GM12873 (cell line): Measurements from ENCODE around the gene ACSL5.

Experiments
- CTCF ChIP-seq: IDR thresholded peaks from 2 replicates; pipeline ENCODE4 v1.5.1; 2012; ENCODE audit warnings: low read depth, mild to moderate bottlenecking, moderate library complexity, low read length, control low read depth; ENCODE audit not compliant: insufficient read depth; ENCODE audit errors: missing control alignments

Gene ACSL5

DNA sequence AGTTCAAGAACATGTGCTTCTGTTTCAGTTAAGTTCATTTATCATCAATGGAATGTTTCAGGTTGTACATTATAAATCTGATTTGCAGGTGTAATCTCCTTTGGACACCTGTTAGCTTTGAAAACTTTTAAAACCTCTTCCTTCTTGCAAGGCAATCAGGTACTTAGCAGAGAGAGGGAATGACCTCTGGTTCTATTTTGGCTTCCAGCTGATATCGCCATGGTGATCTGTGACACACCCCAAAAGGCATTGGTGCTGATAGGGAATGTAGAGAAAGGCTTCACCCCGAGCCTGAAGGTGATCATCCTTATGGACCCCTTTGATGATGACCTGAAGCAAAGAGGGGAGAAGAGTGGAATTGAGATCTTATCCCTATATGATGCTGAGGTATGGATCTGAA, 35.4 kb downstream of the ACSL5 start:
- TF ChIP-seq CTCF = no peak

GRCh38 chr10:112409755-112410154, 35.8 kb downstream of the ACSL5 start:
- TF ChIP-seq CTCF = no peak

DNA sequence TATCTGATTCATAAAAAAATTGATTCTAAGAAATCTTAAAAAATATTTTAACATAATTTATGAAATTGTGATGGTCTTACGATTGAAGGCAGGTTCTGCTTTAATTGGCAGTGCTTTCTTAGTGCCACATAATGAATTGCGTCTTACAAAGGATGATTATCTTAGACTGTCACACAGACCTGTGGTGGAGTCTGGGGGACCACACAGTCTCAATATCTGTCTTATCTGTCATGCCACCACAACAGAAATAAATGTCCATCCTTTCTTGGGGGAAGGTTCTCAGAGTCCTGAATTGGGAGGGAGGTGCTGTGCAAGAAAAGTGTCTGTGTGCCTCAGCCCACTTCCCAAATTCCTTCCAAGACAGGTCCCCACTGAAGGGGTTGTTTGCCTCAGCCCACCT, 38.8 kb downstream of the ACSL5 start:
- TF ChIP-seq CTCF = no peak

DNA sequence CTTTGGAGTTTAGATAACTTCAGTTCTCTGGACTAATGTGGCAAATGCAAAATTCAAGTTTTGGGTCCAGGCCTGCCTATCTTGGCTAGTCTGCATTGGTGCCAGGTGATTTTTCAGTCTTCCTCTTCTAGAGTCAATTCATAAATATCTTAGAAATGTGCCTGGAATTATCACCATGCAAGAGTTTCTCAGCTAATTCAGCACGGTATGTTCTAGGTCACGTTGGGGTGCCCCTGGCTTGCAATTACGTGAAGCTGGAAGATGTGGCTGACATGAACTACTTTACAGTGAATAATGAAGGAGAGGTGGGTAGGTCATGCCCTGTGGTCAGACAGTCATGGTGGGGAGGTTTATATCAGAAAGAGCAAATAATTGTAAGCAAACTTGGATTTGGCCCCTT, 47.8 kb downstream of the ACSL5 start:
- TF ChIP-seq CTCF = no peak

- no peak for TF ChIP-seq CTCF
These were observed 50.7 kb downstream of the ACSL5 start for GRCh38 chr10:112424651-112425050.

GRCh38 chr10:112426111-112426510, 52.2 kb downstream of the ACSL5 start:
- no peak for TF ChIP-seq CTCF

DNA sequence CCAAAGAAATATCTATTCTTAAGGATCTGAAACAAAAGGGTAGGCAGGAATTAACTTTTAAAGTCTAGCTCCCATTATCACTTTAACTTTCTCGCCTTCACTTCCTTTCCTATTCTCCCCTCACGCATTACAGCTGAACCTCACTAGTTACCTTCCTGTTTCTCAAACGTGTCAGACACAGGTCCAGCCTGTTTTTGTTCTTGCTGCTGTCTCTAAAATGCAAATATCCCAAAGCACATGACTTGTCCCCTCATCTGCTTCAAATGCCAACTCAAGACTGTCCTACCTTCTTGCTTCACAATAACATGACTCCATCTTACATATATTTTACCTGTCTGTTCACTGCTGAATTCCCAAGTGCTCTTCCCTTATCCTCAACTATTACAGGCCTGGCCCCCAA, 55.2 kb downstream of the ACSL5 start:
- TF ChIP-seq CTCF = no peak
